GM19035 (cell line): Measurements from ENCODE around the gene CNOT2.
A peak's percentile ranks its signal among the peaks of the same experiment; 100 is the strongest.
"Not testable (repeated sequence)": the region's sequence is repeated elsewhere in the genome, so short reads cannot be mapped to it uniquely, and the experiment has no call there.

ENCODE experiments used
- ATAC-seq: cut with Tn5 transposase; IDR thresholded peaks from one replicate; pipeline ENCODE4 v1.9.1; 2021; ENCODE audit not compliant: unreplicated experiment

The CNOT2 gene

GRCh38 chr12:70364695-70365397 lies 121.6 kb downstream of the CNOT2 start:
- no peak for ATAC-seq

- no peak for ATAC-seq
Measured at GRCh38 chr12:70365398-70365647, 122.1 kb downstream of the CNOT2 start.

- ATAC-seq = peak; percentile 83
Measured at GRCh38 chr12:70365648-70366518, 122.7 kb downstream of the CNOT2 start, which contains the start of gene KCNMB4. Gene KCNMB4, plus strand, starts transcription at chr12:70366290. Its CDS starts 445 bp downstream, at chr12:70366735.

GRCh38 chr12:70366581-70367257 lies 123.5 kb downstream of the CNOT2 start:
- peak; percentile 42 for ATAC-seq

- no peak for ATAC-seq
Measured at GRCh38 chr12:70367258-70368141, 124.3 kb downstream of the CNOT2 start.

GRCh38 chr12:70372881-70373280 lies 129.6 kb downstream of the CNOT2 start:
- ATAC-seq = no peak

GRCh38 chr12:70379846-70380245 lies 136.6 kb downstream of the CNOT2 start:
- ATAC-seq = no peak

- ATAC-seq = no peak
Measured at GRCh38 chr12:70383484-70383883, 140.3 kb downstream of the CNOT2 start.

- no peak for ATAC-seq
Measured at GRCh38 chr12:70383886-70384285, 140.7 kb downstream of the CNOT2 start.

- ATAC-seq = no peak
Measured at GRCh38 chr12:70386771-70387170, 143.5 kb downstream of the CNOT2 start.

GRCh38 chr12:70389678-70390077 lies 146.4 kb downstream of the CNOT2 start:
- no peak for ATAC-seq

GRCh38 chr12:70392631-70393030 lies 149.4 kb downstream of the CNOT2 start:
- not testable (repeated sequence) for ATAC-seq

- no peak for ATAC-seq
Measured at GRCh38 chr12:70393787-70394499, 150.7 kb downstream of the CNOT2 start.

GRCh38 chr12:70398002-70398401 lies 154.8 kb downstream of the CNOT2 start:
- no peak for ATAC-seq

GRCh38 chr12:70398862-70399261 lies 155.6 kb downstream of the CNOT2 start:
- no peak for ATAC-seq

GRCh38 chr12:70399311-70399710 lies 156.1 kb downstream of the CNOT2 start:
- ATAC-seq = no peak

- no peak for ATAC-seq
Measured at GRCh38 chr12:70400124-70400523, 156.9 kb downstream of the CNOT2 start.

GRCh38 chr12:70402597-70402996 lies 159.4 kb downstream of the CNOT2 start:
- ATAC-seq = no peak

- no peak for ATAC-seq
Measured at GRCh38 chr12:70403826-70404225, 160.6 kb downstream of the CNOT2 start.
